ENCODE data around the gene BID.

The BID gene

GRCh38 chr22:17695986-17696385, 78.3 kb downstream of the BID start:
- TF ChIP-seq CTCF (IDR thresholded peaks at IDR 0.05; ENCODE audit: control insufficient read depth, insufficient read depth, low read depth, low read length, missing control alignments) = no peak
- no peak overlapping the region for H3K4me3 ChIP-seq (ENCODE audit: control insufficient read depth, low read depth, low read length)
- DNase-seq (ENCODE audit: low read depth) = no peak

GRCh38 chr22:17694752-17695151, 79.5 kb downstream of the BID start:
- TF ChIP-seq CTCF (IDR thresholded peaks at IDR 0.05; ENCODE audit: control insufficient read depth, insufficient read depth, low read depth, low read length, missing control alignments) = no peak
- DNase-seq (ENCODE audit: low read depth) = no peak

GRCh38 chr22:17694193-17694592, 80.1 kb downstream of the BID start:
- TF ChIP-seq CTCF (IDR thresholded peaks at IDR 0.05; ENCODE audit: control insufficient read depth, insufficient read depth, low read depth, low read length, missing control alignments) = no peak

More at GRCh38 chr22:17694752-17695151, 79.5 kb downstream of the BID start:
- no peak overlapping the region for H3K4me3 ChIP-seq (ENCODE audit: control insufficient read depth, low read depth, low read length)

GRCh38 chr22:17692841-17693240, 81.4 kb downstream of the BID start:
- DNase-seq (ENCODE audit: low read depth) = no peak
- no peak for TF ChIP-seq CTCF (IDR thresholded peaks at IDR 0.05; ENCODE audit: control insufficient read depth, insufficient read depth, low read depth, low read length, missing control alignments)
- no peak overlapping the region for H3K4me3 ChIP-seq (ENCODE audit: control insufficient read depth, low read depth, low read length)

More at GRCh38 chr22:17694193-17694592, 80.1 kb downstream of the BID start:
- no peak overlapping the region for H3K4me3 ChIP-seq (ENCODE audit: control insufficient read depth, low read depth, low read length)
- DNase-seq (ENCODE audit: low read depth) = no peak

GRCh38 chr22:17684245-17684644, 90.0 kb downstream of the BID start:
- no peak overlapping the region for H3K4me3 ChIP-seq (ENCODE audit: control insufficient read depth, low read depth, low read length)
- DNase-seq (ENCODE audit: low read depth) = no peak
- TF ChIP-seq CTCF (IDR thresholded peaks at IDR 0.05; ENCODE audit: control insufficient read depth, insufficient read depth, low read depth, low read length, missing control alignments) = no peak
